A204.1 (cell line): ENCODE measurements around the gene PODN.

Experiments
- FAIRE-seq: peaks from 2 replicates; lab custom pipeline; 2012; peaks lifted over from hg19 to GRCh38; lab: Jason Lieb, UNC

The PODN gene, protein sequence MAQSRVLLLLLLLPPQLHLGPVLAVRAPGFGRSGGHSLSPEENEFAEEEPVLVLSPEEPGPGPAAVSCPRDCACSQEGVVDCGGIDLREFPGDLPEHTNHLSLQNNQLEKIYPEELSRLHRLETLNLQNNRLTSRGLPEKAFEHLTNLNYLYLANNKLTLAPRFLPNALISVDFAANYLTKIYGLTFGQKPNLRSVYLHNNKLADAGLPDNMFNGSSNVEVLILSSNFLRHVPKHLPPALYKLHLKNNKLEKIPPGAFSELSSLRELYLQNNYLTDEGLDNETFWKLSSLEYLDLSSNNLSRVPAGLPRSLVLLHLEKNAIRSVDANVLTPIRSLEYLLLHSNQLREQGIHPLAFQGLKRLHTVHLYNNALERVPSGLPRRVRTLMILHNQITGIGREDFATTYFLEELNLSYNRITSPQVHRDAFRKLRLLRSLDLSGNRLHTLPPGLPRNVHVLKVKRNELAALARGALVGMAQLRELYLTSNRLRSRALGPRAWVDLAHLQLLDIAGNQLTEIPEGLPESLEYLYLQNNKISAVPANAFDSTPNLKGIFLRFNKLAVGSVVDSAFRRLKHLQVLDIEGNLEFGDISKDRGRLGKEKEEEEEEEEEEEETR

DNA sequence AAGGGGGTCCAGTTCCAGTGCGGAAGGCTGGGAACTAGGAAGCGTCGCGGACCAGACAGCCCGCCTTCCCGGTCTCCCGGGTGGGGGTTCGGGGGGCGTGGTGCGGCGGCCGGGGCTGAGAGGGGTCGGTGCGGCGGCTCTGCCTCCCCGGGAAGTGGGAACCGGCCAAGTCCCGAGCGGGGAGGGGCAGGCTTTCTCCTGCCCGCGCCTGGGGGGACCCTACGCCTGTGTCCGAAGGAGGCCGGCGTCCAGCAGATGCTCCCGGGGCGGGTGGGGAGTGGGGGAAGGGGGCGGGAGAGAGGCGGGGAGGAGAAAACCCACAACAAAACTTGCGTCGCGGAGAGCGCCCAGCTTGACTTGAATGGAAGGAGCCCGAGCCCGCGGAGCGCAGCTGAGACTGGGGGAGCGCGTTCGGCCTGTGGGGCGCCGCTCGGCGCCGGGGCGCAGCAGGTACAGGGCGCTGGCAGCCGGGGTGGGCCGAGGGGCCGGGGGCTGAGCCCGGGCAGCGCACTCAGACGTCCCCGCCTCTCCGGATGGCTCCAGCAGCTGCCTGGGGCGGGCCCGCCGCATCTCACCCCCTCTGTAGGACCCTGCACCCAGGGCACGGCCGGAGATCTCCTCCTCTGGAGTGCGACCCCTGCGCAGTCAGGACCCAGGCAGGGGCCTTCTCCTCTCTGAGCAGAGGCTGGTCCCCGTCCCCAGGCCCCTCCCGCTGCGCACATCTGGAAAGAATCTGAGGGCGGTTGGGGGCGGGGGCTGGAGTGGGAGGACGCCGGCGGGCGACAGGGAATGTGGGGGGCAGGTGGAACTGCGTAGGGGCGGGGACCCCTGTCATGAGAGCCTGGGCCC is at the start of gene PODN:
TSS of gene PODN (plus strand) at position 355 of the 849 bp plus-strand sequence. CDS start 7,643 bp downstream, outside the sequence.
- FAIRE-seq, result no peak

DNA sequence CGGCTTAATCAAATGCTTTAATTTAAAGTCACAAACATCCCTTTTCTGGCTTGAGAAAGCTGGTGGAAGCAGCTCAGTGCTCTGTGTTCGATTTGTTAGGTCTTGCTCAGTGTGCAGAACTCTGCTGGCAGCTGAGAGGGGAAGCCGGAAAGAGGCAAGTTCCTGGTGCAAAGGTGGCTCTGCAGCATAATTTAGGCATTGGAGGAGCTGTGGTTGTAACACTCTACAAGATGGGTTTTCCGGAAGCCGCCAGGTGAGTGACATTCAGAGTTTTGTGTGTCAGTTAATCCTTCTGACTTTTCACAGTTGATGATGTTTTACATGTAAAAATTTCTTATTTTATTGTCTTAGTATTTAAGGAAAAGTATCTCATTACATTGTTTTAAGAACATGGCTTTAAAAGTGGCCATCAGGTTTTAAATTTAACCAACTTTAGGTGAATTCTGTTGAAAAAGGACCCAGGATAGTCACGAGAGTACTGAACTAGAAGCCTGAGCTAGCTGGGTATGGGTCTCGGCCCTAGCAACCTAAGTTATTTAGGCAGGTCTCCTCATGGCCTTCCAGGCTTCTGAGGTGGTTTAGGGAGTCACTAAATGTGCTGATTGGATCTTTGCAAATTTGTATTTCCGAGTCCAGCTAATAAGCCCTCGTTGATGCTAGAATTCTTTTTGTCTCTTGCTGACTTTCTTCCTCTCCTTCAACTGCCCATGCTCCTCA is 47.1 kb upstream of the PODN start:
- FAIRE-seq, result peak; percentile 34

DNA sequence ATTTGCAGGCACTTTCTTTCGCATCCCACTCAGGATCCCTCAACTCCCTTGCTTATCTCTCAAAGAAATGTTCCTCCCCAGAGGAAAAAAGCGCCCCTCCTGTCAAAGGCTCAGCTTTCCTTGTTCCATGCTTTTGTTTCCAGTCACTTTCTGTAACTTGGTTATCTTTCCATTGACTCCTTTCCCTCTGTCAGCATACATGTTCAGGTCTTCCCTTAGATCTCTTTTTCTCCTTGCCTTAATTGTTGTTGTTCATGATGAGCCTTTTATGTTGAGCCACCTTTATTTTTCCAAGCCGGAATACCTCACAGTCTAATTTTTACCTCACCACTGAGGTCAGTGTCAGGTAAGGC is 46.5 kb upstream of the PODN start:
- FAIRE-seq, result no peak

DNA sequence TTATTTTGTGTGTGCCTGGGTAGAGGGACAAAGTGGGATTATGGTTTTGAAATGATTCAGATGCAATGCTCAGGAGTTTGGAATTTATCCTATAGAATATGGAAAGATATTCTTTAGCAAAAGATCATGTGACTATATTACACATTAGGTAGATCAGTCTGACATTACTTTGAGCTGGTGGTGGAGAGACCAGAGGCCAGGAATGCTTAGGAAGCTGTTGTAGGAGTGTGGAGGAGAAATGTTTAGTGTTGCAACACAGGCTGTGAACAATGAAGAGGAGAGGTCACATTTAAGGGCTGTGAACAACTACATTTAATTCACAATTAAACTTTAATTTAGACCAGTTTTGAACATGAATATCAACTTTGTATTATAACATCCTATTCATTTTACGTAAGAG is 45.3 kb upstream of the PODN start:
- no peak for FAIRE-seq

DNA sequence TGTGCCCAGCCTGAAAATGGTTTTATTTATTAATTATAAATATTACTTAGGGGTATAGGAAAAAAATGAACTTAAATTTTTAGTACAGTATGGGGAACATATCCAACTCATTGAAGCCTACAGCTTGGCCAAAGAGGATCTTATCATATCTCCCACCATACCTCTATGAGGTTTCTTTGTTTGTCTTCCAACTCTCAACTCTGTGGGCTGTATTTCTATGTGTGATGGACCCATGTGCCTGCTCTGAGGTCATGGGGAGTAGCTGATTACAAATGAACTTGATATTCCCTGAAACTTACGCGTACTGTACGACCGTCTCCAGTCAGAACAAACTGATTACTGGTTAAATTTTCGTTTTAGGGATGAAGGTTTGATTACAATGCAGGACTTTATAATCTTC is 41.4 kb upstream of the PODN start:
- no peak for FAIRE-seq

DNA sequence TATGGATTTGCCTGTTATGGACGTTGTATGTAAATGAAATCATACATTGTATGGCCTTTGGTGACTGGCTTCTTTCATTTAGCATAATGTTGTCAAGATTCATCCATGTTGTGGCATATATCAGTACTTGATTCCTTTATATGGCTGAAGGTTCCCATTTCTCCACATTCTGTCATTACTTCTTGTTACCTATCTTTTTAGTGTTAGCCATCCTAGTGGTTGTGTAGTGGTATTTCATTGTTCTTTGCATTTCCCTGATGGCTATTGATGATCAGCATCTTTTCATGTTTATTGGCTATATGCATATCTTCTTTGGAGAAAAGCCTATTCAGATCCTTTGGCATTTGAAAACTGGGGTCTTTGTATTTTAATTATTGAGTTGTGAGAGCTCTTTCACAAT is 39.8 kb upstream of the PODN start:
- no peak for FAIRE-seq

DNA sequence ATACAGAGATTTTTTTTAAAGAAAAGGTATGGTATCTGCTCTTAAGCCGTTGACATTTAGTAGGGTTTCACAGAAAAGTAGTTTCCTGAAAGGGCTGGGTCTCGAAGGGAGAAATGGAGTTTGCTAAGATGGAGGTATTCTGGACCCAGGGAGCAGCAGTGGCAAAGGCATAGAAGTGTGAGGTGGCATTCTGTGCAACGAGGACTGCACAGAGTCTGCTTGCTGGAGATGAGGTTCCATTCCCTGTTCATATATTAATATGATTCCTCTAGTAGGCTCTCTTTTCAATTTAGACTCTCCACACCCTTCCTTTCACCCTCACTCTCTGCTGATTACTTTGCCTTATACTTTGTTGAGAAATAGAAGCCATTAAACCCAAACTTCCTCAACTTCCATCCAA is 38.5 kb upstream of the PODN start:
- FAIRE-seq, result no peak

DNA sequence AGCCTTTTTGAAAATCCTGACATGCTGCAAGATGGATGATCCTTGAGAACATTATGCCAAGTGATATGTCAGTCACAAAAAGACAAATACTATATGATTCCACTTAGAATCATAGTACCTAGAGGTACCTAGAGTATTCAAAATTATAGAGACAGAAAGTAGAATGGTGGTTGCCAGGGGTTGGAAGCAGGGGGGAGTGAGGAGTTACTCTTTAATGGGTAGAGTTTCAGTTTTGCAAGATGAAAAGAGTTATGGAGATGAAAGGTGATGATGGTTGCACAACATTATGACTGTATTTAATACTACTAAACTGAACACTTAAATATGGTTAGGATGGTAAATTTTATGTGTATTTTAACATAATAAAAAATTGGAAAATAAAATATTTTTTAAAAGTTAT is 37.9 kb upstream of the PODN start:
- FAIRE-seq, result no peak

DNA sequence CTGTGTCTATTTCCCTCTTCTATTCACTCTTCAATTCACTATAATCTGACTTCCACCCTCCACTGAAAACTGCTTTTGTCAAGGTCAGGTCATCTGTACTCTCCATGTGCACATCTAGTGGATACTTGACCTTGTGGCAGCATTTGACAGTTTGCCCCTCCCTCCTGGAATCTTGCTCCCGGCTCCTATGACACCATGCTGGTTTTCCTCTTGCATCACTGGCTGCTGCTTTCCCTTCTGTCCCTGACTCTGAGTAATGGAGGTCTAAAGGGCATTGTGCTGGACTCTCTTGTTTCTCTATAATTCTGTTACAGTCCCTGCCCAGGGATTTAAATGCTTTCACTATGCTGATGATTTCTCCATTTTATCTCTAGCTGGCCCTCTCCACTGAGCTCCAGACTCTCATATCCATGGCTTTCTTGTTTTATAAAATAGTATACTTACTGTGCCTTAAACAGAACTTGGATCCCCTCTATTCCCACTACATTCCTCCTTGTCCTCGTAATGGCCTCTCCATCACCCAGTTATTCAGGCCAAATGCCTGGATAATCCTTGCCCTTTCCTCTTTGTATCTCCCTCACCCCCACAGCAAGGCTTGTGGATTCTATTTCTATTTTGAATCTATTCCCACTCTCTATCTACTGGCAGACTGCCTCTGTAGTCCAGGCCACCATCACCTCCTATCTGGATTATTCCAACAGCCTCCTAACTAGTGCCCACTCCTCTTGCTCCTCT is 36.8 kb upstream of the PODN start:
- no peak for FAIRE-seq

DNA sequence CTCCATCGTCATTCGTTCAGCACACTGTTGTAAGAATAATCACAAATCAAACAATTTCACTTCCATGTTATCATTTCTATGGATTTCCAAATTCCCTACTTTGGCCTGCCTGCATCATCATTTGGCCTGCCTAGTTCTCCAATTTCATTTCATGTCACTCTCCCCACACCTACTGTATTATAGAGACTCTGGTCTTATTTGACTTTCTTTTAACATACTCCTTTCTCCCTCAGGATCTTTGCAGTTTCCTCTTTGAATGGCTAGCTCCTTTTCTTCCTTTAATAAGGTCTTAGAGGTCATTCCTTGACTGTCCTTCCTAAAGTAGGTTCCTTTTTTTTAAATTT is 36.3 kb upstream of the PODN start:
- FAIRE-seq, result no peak

DNA sequence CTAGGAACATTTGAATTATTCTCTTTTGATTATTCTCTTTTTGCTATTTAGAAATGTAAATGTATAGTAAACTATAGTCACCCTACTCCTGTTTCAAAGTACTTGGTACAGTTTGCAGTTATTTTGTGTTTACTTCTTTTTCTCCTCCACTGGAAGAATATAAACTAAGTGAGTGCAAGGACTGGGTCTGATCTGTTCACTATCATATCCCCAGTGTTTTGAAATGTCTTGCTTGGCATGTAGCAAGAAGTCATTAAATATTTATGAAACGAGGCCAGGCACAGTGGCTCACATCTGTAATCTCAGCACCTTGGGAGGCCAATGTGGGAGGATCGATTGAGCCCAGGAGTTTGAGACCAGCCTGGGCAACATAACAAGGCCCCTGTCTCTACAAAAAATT is 35.8 kb upstream of the PODN start:
- no peak for FAIRE-seq

DNA sequence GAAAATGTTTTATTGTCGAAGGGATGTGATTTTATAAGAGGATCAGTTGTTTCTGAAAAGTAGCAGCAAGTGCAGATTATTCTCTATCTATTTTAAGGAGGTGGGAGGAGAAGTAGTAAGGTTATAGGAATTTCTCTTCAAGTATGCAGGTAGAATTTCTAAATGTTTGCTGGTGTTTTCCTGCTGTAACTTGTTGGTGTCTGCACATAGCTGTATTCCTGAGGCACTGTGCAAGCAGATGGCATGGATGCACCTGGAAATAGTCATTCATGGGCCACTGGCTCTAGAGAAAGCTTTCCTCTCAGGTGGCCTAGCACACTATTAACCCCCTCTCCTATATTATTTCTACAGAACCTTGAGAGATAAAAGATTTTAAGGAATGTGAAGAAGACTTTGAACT is 30.3 kb upstream of the PODN start:
- no peak for FAIRE-seq

DNA sequence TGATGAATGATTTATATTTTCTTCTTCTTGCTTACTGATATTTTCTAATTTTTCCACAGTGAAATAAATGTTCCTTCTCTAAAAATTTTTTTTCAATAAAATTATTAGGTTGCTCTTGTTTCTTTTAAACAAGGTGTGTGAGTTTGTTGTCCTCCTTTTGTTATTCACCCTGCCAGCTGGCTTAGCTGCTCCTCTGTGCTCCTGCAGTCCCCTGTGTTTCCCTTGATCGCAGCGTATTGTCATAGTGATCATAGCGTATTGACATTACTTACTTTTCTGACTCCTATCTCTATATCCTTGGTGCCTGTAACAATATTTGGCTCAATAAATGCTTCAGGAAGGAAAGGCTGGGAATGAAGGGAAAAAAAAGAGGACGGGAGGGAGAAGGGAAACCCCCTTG is 24.9 kb upstream of the PODN start:
- no peak for FAIRE-seq

DNA sequence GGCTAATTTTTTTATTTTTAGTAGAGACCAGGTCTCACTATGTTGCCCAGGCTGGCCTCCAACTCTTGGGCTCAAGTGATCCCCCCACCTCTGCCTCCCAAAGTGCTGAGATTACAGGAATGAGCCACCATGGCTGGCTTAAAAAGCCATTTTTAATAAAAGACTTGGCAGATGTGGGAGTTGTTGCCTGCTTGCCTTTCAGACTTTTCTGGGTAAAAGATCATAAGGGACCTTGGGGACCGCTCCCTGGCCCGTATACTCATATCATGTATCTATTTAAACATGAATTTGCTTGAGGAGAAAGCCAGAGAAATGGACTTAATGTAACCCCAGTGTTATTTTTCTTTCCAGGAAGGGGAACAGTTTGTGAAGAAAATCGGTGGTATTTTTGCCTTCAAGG is 23.4 kb upstream of the PODN start:
- no peak for FAIRE-seq

DNA sequence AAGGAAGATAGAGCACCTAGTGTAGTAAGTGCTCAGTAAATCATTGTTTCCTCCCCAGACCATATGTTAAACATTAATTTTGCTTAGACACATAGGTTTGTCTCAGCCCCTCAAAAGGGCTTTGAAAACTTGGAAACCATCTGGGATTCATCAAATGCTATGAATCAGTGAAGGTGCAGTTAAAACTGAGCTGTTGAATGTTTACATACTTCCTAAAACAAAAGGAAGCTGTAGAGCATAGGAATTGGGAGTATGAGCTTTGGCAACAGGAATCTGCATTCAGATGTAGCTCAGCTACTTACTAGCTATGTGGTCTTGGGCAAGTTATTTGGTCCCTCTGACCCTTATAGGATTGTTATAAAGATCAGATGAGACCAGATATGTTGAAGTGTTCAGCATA is 18.7 kb upstream of the PODN start:
- no peak for FAIRE-seq

DNA sequence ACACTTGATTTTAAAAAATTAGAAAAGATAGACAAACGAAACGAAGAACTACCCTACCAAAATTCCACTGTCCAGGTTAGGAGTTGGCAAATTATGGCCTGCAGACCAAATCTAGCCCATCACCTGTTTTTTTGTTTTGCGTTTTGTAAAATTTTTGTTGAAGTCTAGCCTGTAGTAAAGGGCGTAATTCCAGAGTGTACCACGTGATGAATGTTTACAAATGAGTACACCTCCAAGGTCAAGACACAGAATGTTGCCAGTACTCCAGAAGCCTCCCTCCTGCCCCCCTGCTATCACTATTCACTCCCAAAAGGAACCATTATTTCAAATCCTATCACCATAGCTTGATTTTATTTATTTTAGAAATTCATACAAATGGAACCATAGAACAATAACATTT is 17.1 kb upstream of the PODN start:
- FAIRE-seq, result no peak

DNA sequence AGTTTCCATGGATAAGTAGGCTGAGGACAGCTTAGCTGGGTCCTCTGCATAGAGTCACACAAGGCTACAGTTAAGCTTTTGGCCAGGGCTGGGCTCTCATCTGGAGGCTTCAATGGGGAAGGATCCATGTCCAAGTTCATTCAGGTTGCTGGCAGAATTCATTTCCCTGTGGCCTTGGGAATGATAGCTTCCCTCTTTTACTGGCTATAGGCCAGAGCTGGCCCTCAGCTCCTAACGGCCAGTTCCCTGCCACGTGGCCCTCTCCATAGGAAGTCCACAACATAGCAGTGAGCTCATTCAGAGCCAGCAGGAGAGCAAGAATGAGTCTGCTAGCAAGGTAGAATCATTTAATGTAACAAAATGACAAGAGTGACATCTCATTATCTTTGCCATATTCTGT is 15.1 kb upstream of the PODN start:
- no peak for FAIRE-seq

DNA sequence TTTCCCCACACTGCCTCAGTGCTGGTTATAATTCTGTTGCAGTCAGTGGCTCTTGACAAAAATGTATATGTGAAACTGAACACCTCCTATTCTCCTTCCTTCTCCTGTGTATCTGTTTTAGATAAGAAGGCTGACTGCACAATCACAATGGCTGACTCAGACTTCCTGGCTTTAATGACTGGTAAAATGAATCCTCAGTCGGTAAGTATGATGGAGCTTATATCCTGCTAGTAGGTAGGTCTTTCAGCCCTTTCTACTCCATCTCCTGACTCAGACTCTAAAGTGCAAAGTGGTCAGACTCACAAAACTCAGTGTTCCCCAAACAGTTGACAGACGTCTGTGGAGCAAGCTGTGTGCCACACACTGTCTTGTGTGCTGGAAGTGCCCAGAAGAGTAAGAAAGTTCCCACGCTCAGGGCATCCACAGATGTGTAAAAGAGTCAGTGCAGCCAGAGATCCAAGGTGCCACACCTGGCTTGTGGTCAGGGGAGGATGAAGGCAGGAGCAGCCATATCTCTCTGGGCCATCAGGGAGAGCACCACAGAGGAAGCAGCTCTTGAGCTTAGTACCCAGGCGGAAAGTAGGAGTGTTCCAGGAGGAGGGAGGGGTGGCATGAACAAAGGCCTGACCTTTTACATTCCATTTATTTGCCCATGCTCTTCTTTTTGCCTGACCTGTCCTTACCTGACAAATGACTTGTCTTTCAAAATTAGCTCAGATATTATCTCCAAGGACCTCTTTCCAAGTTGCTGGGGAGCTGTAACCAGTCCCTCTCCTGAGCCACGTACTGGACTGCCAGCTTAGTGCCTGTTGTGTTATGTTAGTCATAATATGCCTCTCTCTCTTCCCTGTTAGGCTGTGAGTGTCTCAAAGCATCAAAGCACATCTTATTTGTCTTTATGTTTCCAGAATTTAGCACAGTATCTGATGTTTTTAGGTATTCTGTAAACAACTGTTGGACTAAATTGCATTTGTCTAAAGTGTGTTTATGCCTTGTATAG is 14.0 kb upstream of the PODN start:
- no peak for FAIRE-seq

DNA sequence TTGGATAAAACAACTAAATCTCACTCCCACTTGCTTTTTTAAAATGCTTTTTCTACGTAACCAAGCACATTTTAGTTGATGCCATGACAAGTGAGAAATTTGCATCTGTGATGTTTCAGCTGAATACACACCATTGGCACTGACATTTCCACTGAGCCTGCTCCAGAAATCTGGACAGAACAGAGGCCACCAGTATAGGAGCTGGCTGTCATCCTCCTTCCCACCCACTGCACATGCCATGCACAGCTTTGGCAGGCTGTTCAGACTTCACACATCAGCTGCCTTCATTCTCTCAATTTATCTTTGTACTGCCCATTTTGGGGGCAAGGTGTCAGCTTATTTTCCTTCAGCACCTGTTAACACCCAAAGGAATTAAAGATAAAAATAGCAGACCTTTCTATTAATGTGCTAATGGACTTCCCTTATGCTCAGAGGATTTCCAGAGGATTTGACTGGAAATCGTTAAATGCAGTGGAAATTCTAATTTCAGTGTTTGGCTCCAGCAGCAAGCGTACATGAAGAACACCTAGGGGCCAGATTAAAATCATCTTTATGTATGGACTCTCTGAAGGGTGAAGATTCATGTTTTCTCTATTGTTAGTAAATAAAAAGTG is 12.9 kb upstream of the PODN start:
- FAIRE-seq, result no peak

DNA sequence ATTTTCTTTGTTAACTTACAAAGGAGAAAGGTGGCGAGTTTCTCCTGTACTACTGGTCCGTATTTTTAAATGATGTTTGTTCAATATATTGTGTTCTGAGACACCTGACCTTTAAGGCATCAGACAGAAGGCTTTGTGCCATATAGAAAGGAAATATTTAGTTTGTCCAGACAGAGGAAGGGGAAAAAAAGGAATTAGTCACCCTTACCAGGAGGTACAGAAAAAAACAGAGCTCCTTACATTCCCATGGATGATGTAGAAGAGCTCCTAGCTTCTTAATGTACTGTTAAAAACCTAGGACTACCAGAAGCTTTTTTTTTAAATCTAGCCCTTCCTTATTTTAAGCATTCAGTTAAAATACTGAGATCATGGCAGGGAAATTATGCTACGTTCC is 12.4 kb upstream of the PODN start:
- no peak for FAIRE-seq
